Common myeloid progenitor, CD34-positive (primary cell): ENCODE data around the gene ROR2.

Source experiments
- CTCF ChIA-PET: fragments of 350-600 bp; sonication (Branson Sonifier 250); formaldehyde crosslinking; loops from one replicate; lab custom pipeline; 2021; ENCODE audit warnings: antibody characterized with exemption; lab: Charles Lee
- POLR2A ChIA-PET: fragments of 350-600 bp; sonication (Branson Sonifier 250); formaldehyde crosslinking; loops from one replicate; lab custom pipeline; 2021; ENCODE audit warnings: antibody characterized with exemption; lab: Charles Lee
- DNase-seq, 3 donors: peaks; one replicate each; pipeline versions ENCODE4 v3.0.0 to v3.0.0-alpha.2; 2013
- H3K27ac ChIP-seq, 2 experiments: 1 replicate in 1 of 2; 2 replicates in 1 of 2; pipeline ENCODE4 v1.7.0; 2013; ENCODE audit warnings: inconsistent platforms in 2 of 2, low read length in 2 of 2, mild to moderate bottlenecking in 2 of 2, low read depth in 1 of 2, moderate library complexity in 1 of 2; ENCODE audit not compliant: severe bottlenecking in 2 of 2, insufficient read depth in 1 of 2, poor library complexity in 1 of 2
- H3K27me3 ChIP-seq, 5 experiments: replicated peaks in 2 of 5; 1 replicate in 3 of 5; 2 replicates in 2 of 5; pipeline versions ENCODE4 v1.6.1 to v1.7.0; 2013; ENCODE audit warnings: low read length in 4 of 5, mild to moderate bottlenecking in 2 of 5, moderate library complexity in 2 of 5, inconsistent platforms in 1 of 5; ENCODE audit not compliant: insufficient read depth in 5 of 5, control insufficient read depth in 4 of 5
- H3K36me3 ChIP-seq, 4 experiments: 1 replicate in 2 of 4; 2 replicates in 2 of 4; pipeline versions ENCODE4 v1.6.1 to v1.7.0; 2013; ENCODE audit warnings: low read length in 3 of 4, control low read depth in 1 of 4, mild to moderate bottlenecking in 1 of 4; ENCODE audit not compliant: control insufficient read depth in 4 of 4, insufficient read depth in 4 of 4
- H3K4me1 ChIP-seq, 4 experiments: 1 replicate in 3 of 4; 2 replicates in 1 of 4; pipeline versions ENCODE4 v1.6.1 to v1.7.1; 2013; ENCODE audit warnings: low read length in 3 of 4, mild to moderate bottlenecking in 3 of 4, control low read depth in 1 of 4, inconsistent platforms in 1 of 4, moderate library complexity in 1 of 4; ENCODE audit not compliant: control insufficient read depth in 4 of 4, insufficient read depth in 4 of 4; ENCODE audit errors: control extremely low read depth in 1 of 4
- H3K4me3 ChIP-seq, 7 experiments: 1 replicate in 4 of 7; 2 replicates in 3 of 7; pipeline versions ENCODE4 v1.5.1 to v1.7.0; 2013; ENCODE audit warnings: mild to moderate bottlenecking in 7 of 7, low read length in 6 of 7, moderate library complexity in 6 of 7, inconsistent platforms in 2 of 7, low read depth in 2 of 7, control low read depth in 1 of 7; ENCODE audit not compliant: insufficient read depth in 4 of 7, control insufficient read depth in 1 of 7; ENCODE audit errors: extremely low read depth in 1 of 7
- H3K9me3 ChIP-seq, 5 experiments: 1 replicate in 4 of 5; 2 replicates in 1 of 5; pipeline versions ENCODE4 v1.6.1 to v1.7.1; 2013; ENCODE audit warnings: low read length in 4 of 5, mild to moderate bottlenecking in 2 of 5, inconsistent platforms in 1 of 5, low read depth in 1 of 5, moderate library complexity in 1 of 5; ENCODE audit not compliant: control insufficient read depth in 4 of 5, insufficient read depth in 2 of 5; ENCODE audit errors: control extremely low read depth in 1 of 5
- WGBS: methylation state at CpG from one replicate; pipeline ENCODE4 v1.1.5; 2013; ENCODE audit not compliant: insufficient coverage; 5-methylcytosine and 5-hydroxymethylcytosine counted together

The ROR2 gene

GRCh38 chr9:91883503-91883902 lies 66.5 kb downstream of the ROR2 start:
- POLR2A ChIA-PET = no interaction called here
- H3K9me3 ChIP-seq = no peaks in the 10 kb centered on the region
- H3K27me3 ChIP-seq = peaks cover 0 to 14% (median 2%) of the 10 kb centered on the region in 5 experiments
- no peak overlapping the region for H3K4me3 ChIP-seq
- H3K27ac ChIP-seq = no peak overlapping the region
- no peaks in the 10 kb centered on the region for H3K36me3 ChIP-seq
- no peak for DNase-seq
- no peaks in the 10 kb centered on the region for H3K4me1 ChIP-seq
- no CpG with 5 or more reads among the region's 3 CpGs for WGBS
- CTCF ChIA-PET = no interaction called here

- CTCF ChIA-PET = no interaction called here
- 92% methylated on average over 3 of the region's 4 CpGs for WGBS
- Histone ChIP-seq H3K9me3 (no peaks in the 10 kb centered on the region), H3K36me3 (no peaks in the 10 kb centered on the region), H3K4me3 (no peak overlapping the region), H3K4me1 (no peaks in the 10 kb centered on the region), H3K27me3 (peaks cover 0 to 12% (median 2%) of the 10 kb centered on the region in 5 experiments), H3K27ac (no peak overlapping the region)
- POLR2A ChIA-PET = no interaction called here
- no peak for DNase-seq
Observed at GRCh38 chr9:91882627-91883026, 67.4 kb downstream of the ROR2 start.

GRCh38 chr9:91880378-91880972 lies 69.6 kb downstream of the ROR2 start:
- H3K4me1 ChIP-seq = no peaks in the 10 kb centered on the region
- WGBS = 89% methylated on average over 1 of the region's 3 CpGs
- H3K36me3 ChIP-seq = no peaks in the 10 kb centered on the region
- H3K4me3 ChIP-seq = no peak overlapping the region
- H3K9me3 ChIP-seq = no peaks in the 10 kb centered on the region
- peaks cover 0 to 5% (median 2%) of the 10 kb centered on the region in 5 experiments for H3K27me3 ChIP-seq
- ChIA-PET POLR2A (no interaction called here), CTCF (no interaction called here)
- no peak overlapping the region for H3K27ac ChIP-seq
- no peak for DNase-seq

- Histone ChIP-seq H3K4me1 (no peaks in the 10 kb centered on the region), H3K4me3 (no peak overlapping the region), H3K27ac (no peak overlapping the region), H3K36me3 (no peaks in the 10 kb centered on the region), H3K9me3 (no peaks in the 10 kb centered on the region), H3K27me3 (peaks cover 0 to 5% (median 2%) of the 10 kb centered on the region in 5 experiments)
- ChIA-PET POLR2A (no interaction called here), CTCF (no interaction called here)
- no peak for DNase-seq
- WGBS = 100% methylated on average over 1 of the region's 1 CpG
Observed at GRCh38 chr9:91879231-91879630, 70.8 kb downstream of the ROR2 start.

- WGBS = 96% methylated on average over 4 of the region's 6 CpGs
- H3K9me3 ChIP-seq = no peaks in the 10 kb centered on the region
- H3K4me3 ChIP-seq = no peak overlapping the region
- no peaks in the 10 kb centered on the region for H3K36me3 ChIP-seq
- POLR2A ChIA-PET = no interaction called here
- peaks cover 0 to 5% (median 0%) of the 10 kb centered on the region in 5 experiments for H3K27me3 ChIP-seq
- CTCF ChIA-PET = no interaction called here
- no peaks in the 10 kb centered on the region for H3K4me1 ChIP-seq
- H3K27ac ChIP-seq = no peak overlapping the region
- DNase-seq = no peak
Observed at GRCh38 chr9:91873637-91874051, 76.4 kb downstream of the ROR2 start.

- Histone ChIP-seq H3K36me3 (no peaks in the 10 kb centered on the region), H3K9me3 (no peaks in the 10 kb centered on the region), H3K27ac (no peak overlapping the region), H3K27me3 (peaks cover 0 to 3% (median 0%) of the 10 kb centered on the region in 5 experiments), H3K4me1 (no peaks in the 10 kb centered on the region), H3K4me3 (no peak overlapping the region)
- 94% methylated on average over 4 of the region's 5 CpGs for WGBS
- DNase-seq = no peak
- ChIA-PET POLR2A (no interaction called here), CTCF (no interaction called here)
Observed at GRCh38 chr9:91868732-91869391, 81.2 kb downstream of the ROR2 start.

GRCh38 chr9:91867740-91868139 lies 82.3 kb downstream of the ROR2 start:
- H3K27ac ChIP-seq = no peak overlapping the region
- no peaks in the 10 kb centered on the region for H3K36me3 ChIP-seq
- no peak overlapping the region for H3K4me3 ChIP-seq
- POLR2A ChIA-PET = no interaction called here
- no peaks in the 10 kb centered on the region for H3K9me3 ChIP-seq
- CTCF ChIA-PET = no interaction called here
- no peak for DNase-seq
- H3K27me3 ChIP-seq = peaks cover 0 to 6% (median 0%) of the 10 kb centered on the region in 5 experiments
- H3K4me1 ChIP-seq = no peaks in the 10 kb centered on the region
- 100% methylated on average over 3 of the region's 6 CpGs for WGBS
